Astrocyte (in vitro differentiated cells and primary cell): Measurements from ENCODE around the gene HRC. TPM values are rescaled to one million over a fixed set of nuclear protein-coding genes. Genes with fewer than 3 reads are reported as not detected.

Experiments
- DNase-seq: peaks from one replicate; pipeline ENCODE4 v3.0.0-alpha.2; 2010; ENCODE audit warnings: low read depth
- FAIRE-seq: peaks from 2 replicates; lab custom pipeline; 2011; peaks lifted over from hg19 to GRCh38; lab: Jason Lieb, UNC
- H2AFZ ChIP-seq: 2 replicates; pipeline ENCODE4 v1.6.0; 2012; ENCODE audit warnings: low read depth, low read length, inconsistent platforms
- H3K27ac ChIP-seq: 2 replicates; pipeline ENCODE4 v1.5.1; 2011; ENCODE audit warnings: low read depth, low read length, inconsistent platforms
- H3K27me3 ChIP-seq: 2 replicates; pipeline ENCODE4 v1.6.0; 2011; ENCODE audit warnings: low read length, inconsistent platforms; ENCODE audit not compliant: insufficient read depth
- H3K36me3 ChIP-seq: 2 replicates; pipeline ENCODE4 v1.5.1; 2011; ENCODE audit warnings: low read length, inconsistent platforms; ENCODE audit not compliant: insufficient read depth
- H3K4me1 ChIP-seq: 2 replicates; pipeline ENCODE4 v1.5.1; 2011; ENCODE audit warnings: low read length, inconsistent platforms; ENCODE audit not compliant: insufficient read depth
- H3K4me2 ChIP-seq: 2 replicates; pipeline ENCODE4 v1.6.0; 2012; ENCODE audit warnings: low read length, inconsistent platforms
- H3K4me3 ChIP-seq: 2 replicates; pipeline ENCODE4 v1.5.1; 2011; ENCODE audit warnings: low read depth, mild to moderate bottlenecking, low read length, inconsistent platforms; ENCODE audit not compliant: insufficient read depth
- H3K79me2 ChIP-seq: 2 replicates; pipeline ENCODE4 v1.6.0; 2012; ENCODE audit warnings: mild to moderate bottlenecking, low read length, inconsistent platforms; ENCODE audit not compliant: insufficient read depth
- H3K9ac ChIP-seq: 2 replicates; pipeline ENCODE4 v1.6.0; 2012; ENCODE audit warnings: mild to moderate bottlenecking, low read length, inconsistent platforms
- H3K9me3 ChIP-seq: 2 replicates; pipeline ENCODE4 v1.5.1; 2012; ENCODE audit warnings: low read depth, mild to moderate bottlenecking, low read length, inconsistent platforms; ENCODE audit not compliant: insufficient read depth
- H4K20me1 ChIP-seq: 2 replicates; pipeline ENCODE4 v1.6.0; 2012; ENCODE audit warnings: low read length, inconsistent platforms; ENCODE audit not compliant: insufficient read depth
- H3K27ac Mint-ChIP-seq: one replicate; pipeline ENCODE4 v1.8.0; 2021; ENCODE audit warnings: mild to moderate bottlenecking, mixed read lengths; ENCODE audit not compliant: unreplicated experiment
- H3K27me3 Mint-ChIP-seq: one replicate; pipeline ENCODE4 v1.8.0; 2021; ENCODE audit warnings: low read depth, mixed read lengths; ENCODE audit not compliant: unreplicated experiment
- H3K36me3 Mint-ChIP-seq: one replicate; pipeline ENCODE4 v1.8.0; 2021; ENCODE audit warnings: low read depth, mixed read lengths; ENCODE audit not compliant: unreplicated experiment
- H3K4me1 Mint-ChIP-seq: one replicate; pipeline ENCODE4 v1.8.0; 2021; ENCODE audit warnings: low read depth, mixed read lengths; ENCODE audit not compliant: unreplicated experiment
- H3K4me3 Mint-ChIP-seq: one replicate; pipeline ENCODE4 v1.8.0; 2021; ENCODE audit warnings: mild to moderate bottlenecking, moderate library complexity, mixed read lengths; ENCODE audit not compliant: unreplicated experiment
- H3K9me3 Mint-ChIP-seq: one replicate; pipeline ENCODE4 v1.8.0; 2021; ENCODE audit warnings: mild to moderate bottlenecking, mixed read lengths; ENCODE audit not compliant: unreplicated experiment
- EZH2 ChIP-seq: IDR thresholded peaks from 2 replicates; pipeline ENCODE4 v1.6.1; 2012; ENCODE audit warnings: mild to moderate bottlenecking, low read length, inconsistent platforms; ENCODE audit not compliant: insufficient read depth
- total RNA-seq: library from RNA; stranded (reverse); gene quantifications from 2 replicates; pipeline ENCODE4 v1.2.1, GENCODE V29; 2021
- TF ChIP-seq, protein P1 (sequence below): IDR thresholded peaks from 2 replicates; pipeline ENCODE4 v1.5.1; 2011; ENCODE audit warnings: low read depth, mild to moderate bottlenecking, inconsistent platforms, low read length, moderate library complexity; ENCODE audit not compliant: insufficient read depth

Gene HRC
- total RNA-seq, 1 donor from 2014 or later, result not detected

DNA sequence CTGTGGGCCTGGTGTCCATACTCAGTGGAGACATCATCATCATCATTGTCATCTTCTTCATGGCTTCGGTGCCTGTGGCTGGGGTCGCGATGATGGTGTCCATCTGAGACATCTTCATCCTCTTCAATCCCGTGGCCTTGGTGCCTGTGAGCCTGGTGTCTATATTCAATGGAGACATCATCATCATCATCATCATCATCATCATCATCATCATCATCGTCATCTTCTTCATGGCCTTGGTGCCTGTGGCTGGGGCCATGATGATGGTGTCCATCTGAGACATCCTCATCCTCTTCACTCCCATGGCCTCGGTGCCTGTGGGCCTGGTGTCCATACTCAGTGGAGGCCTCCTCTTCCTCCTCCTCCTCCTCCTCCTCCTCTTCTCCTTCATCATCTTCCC is 917 bp downstream of the HRC start:
- Histone ChIP-seq H3K27me3 (peaks cover 2% of the 10 kb centered on the region), H2AFZ (no peak overlapping the region), H3K9me3 (no peaks in the 10 kb centered on the region), H3K9ac (no peak overlapping the region), H3K4me1 (peaks cover 13% of the 10 kb centered on the region), H3K27ac (no peak overlapping the region), H4K20me1 (peaks cover 7% of the 10 kb centered on the region), H3K4me3 (no peak overlapping the region), H3K36me3 (no peaks in the 10 kb centered on the region), H3K4me2 (no peak overlapping the region), H3K79me2 (peaks cover 9% of the 10 kb centered on the region)
- TF ChIP-seq, protein P1, sequence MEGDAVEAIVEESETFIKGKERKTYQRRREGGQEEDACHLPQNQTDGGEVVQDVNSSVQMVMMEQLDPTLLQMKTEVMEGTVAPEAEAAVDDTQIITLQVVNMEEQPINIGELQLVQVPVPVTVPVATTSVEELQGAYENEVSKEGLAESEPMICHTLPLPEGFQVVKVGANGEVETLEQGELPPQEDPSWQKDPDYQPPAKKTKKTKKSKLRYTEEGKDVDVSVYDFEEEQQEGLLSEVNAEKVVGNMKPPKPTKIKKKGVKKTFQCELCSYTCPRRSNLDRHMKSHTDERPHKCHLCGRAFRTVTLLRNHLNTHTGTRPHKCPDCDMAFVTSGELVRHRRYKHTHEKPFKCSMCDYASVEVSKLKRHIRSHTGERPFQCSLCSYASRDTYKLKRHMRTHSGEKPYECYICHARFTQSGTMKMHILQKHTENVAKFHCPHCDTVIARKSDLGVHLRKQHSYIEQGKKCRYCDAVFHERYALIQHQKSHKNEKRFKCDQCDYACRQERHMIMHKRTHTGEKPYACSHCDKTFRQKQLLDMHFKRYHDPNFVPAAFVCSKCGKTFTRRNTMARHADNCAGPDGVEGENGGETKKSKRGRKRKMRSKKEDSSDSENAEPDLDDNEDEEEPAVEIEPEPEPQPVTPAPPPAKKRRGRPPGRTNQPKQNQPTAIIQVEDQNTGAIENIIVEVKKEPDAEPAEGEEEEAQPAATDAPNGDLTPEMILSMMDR, result no peak
- TF ChIP-seq EZH2, result no peak
- H3K4me3 Mint-ChIP-seq, result no peak overlapping the region
- no peak overlapping the region for H3K27ac Mint-ChIP-seq
- H3K27me3 Mint-ChIP-seq, result peaks cover 36% of the 10 kb centered on the region
- DNase-seq (no peak), FAIRE-seq (no peak)
- peaks cover 19% of the 10 kb centered on the region for H3K9me3 Mint-ChIP-seq
- H3K4me1 Mint-ChIP-seq, result no peaks in the 10 kb centered on the region
- peaks cover 9% of the 10 kb centered on the region for H3K36me3 Mint-ChIP-seq

DNA sequence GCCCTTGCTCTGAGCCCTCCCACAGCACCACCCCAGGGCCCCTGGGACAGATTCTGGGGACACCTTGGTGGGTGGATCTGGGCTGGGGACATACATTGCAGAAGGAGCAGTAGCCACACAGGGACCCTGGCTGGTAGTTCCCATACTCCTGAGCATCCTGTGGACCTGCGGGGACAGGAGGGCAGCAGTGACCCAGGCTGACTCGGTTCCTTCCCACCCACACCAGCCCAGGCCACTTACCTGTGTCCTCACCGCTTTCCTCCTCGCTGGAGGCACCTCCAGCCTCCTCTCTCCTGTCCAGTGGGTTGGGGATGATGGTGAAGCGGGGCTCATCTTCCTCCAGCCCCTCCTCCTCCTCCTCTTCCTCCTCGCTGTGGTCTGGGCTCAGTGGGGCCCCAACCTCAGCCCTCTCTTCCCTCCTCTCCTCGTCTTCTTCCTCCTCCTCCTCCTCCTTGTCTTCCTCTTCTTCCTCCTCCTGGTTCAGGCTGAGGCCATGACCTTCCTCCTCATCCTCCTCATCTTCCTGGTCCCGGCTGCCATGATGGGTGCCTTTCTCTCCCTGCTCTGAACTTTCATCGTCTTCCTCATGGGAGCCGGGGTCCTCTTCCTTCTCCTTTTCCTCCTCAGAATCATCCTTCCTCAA is 1.9 kb downstream of the HRC start:
- H4K20me1 ChIP-seq, result peaks cover under 1% of the 10 kb centered on the region
- H3K27ac ChIP-seq, result no peak overlapping the region
- H3K4me2 ChIP-seq, result no peak overlapping the region
- DNase-seq (no peak), FAIRE-seq (no peak)
- H3K4me3 Mint-ChIP-seq, result no peak overlapping the region
- no peak overlapping the region for H3K9ac ChIP-seq
- H3K4me1 Mint-ChIP-seq, result no peaks in the 10 kb centered on the region
- H3K27me3 Mint-ChIP-seq, result peaks cover 36% of the 10 kb centered on the region
- H3K4me1 ChIP-seq, result peaks cover 13% of the 10 kb centered on the region
- TF ChIP-seq, protein P1, result no peak
- TF ChIP-seq EZH2, result no peak
- H3K27ac Mint-ChIP-seq, result no peak overlapping the region
- H3K9me3 Mint-ChIP-seq, result peaks cover 19% of the 10 kb centered on the region
- H3K79me2 ChIP-seq, result peaks cover 7% of the 10 kb centered on the region
- H2AFZ ChIP-seq, result no peak overlapping the region
- peaks cover 2% of the 10 kb centered on the region for H3K27me3 ChIP-seq
- no peaks in the 10 kb centered on the region for H3K36me3 ChIP-seq
- H3K4me3 ChIP-seq, result no peak overlapping the region
- no peaks in the 10 kb centered on the region for H3K9me3 ChIP-seq
- H3K36me3 Mint-ChIP-seq, result peaks cover 9% of the 10 kb centered on the region

DNA sequence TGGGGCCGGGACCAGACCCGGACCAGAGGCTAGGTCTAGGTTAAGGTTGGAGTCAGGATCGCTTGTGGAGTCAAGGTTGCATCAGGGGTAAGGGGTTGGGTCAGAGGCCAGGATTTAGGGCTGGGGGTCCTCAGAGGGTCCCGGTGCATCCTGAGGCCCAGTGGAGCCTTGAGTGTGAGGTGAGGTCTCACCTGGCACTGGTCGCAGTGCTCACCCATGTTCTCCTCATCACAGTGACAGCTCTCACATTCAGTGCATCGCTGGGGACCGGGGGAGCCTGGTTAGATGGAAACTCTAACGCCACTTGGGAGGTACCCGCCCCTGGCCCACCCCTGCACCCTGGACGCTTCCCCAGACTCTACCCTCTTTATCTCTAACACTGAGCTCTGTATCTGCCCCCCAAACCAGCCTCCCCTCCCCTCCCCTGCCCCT is 3.1 kb downstream of the HRC start:
- no peak overlapping the region for H3K27ac ChIP-seq
- FAIRE-seq, result no peak

More for the DNA sequence above, 3.1 kb downstream of the HRC start:
- H3K9ac ChIP-seq, result no peak overlapping the region
- H3K79me2 ChIP-seq, result no peaks in the 10 kb centered on the region
- H3K4me3 Mint-ChIP-seq, result no peak overlapping the region
- peaks cover 9% of the 10 kb centered on the region for H3K36me3 Mint-ChIP-seq
- H3K4me3 ChIP-seq, result no peak overlapping the region
- peaks cover 38% of the 10 kb centered on the region for H3K27me3 Mint-ChIP-seq
- no peak for TF ChIP-seq EZH2
- TF ChIP-seq, protein P1, result no peak
- H3K4me2 ChIP-seq, result no peak overlapping the region
- peaks cover 19% of the 10 kb centered on the region for H3K9me3 Mint-ChIP-seq
- H3K4me1 ChIP-seq, result peaks cover 8% of the 10 kb centered on the region
- peaks cover 2% of the 10 kb centered on the region for H3K27me3 ChIP-seq
- DNase-seq, result no peak
- H4K20me1 ChIP-seq, result no peaks in the 10 kb centered on the region
- H3K4me1 Mint-ChIP-seq, result no peaks in the 10 kb centered on the region
- H3K9me3 ChIP-seq, result no peaks in the 10 kb centered on the region
- H3K36me3 ChIP-seq, result no peaks in the 10 kb centered on the region
- H3K27ac Mint-ChIP-seq, result no peak overlapping the region
- no peak overlapping the region for H2AFZ ChIP-seq
